ENCODE measurements around the gene CACNA2D3.

The CACNA2D3 gene

GRCh38 chr3:54506603-54507002 lies 384.3 kb downstream of the CACNA2D3 start:
- no peak for DNase-seq

- no peak for DNase-seq
Observed at GRCh38 chr3:54507876-54508460, 385.6 kb downstream of the CACNA2D3 start.

DNA sequence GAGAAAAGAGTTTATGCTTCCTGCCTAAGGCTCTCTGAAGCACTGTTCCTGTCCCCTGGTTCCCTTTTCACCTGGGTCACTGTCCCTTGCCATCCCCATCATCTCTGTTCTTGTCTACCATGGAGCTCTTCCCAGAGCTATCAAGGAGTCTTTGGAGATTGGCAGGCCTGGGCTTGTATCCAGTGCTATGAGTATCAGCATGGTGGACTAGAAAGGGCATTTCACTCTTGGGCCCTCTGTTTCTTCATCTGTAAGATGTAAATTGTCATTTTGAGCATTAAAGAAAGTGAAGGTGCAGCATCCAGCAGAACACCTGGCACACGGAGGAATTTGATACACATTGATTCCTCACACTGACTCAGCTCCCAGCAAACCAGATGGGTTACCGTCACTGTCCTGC lies 388.2 kb downstream of the CACNA2D3 start:
- DNase-seq = no peak

DNA sequence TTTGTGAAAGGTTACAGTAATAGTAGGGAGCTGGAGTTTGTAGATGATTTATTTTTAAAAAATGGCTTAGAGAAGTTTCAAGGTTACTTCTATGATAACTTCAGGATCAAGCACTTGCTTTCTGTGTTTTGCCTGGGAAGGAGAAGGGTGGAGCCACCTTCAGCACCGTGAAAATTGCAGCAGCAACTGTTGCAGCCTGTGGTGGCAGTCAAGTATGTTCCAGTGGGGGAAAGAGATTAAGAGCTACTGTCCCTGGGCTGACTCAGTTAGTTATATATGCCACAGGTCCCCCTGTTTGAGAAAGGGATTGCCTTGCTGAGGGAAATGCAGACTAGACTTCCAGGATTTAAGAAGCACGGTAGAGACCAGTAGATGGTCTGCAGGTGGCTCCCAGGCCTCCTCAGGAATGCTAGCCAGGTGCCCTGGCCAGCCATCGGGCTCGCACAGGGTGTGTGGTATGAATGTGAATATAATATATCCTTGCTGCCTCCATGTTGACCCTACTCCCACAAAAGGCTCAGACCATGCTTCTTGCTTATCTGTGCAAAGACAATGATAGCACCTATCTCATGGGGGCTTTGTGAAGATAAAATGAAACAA lies 389.5 kb downstream of the CACNA2D3 start:
- DNase-seq = no peak

GRCh38 chr3:54514006-54514405 lies 391.7 kb downstream of the CACNA2D3 start:
- DNase-seq = no peak

DNA sequence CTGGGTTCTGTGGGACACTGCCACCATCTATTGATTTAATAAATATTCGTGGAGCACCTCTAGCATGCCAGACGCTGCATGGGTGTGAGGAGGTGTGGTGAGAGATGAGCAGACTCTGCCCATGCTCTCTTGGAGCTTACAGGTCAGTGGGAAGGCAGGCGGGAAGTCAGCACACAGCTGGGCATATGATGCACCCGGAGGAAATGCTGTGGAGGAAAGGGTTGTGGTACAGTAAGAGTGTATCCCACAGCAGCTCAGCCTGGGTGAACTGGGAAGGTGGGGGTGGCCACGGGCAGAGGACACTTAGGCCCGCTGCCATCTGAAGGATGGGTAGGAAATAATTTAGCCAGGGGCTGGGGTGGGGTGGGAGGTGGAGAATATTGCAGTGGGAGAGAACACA lies 392.1 kb downstream of the CACNA2D3 start:
- DNase-seq = no peak

DNA sequence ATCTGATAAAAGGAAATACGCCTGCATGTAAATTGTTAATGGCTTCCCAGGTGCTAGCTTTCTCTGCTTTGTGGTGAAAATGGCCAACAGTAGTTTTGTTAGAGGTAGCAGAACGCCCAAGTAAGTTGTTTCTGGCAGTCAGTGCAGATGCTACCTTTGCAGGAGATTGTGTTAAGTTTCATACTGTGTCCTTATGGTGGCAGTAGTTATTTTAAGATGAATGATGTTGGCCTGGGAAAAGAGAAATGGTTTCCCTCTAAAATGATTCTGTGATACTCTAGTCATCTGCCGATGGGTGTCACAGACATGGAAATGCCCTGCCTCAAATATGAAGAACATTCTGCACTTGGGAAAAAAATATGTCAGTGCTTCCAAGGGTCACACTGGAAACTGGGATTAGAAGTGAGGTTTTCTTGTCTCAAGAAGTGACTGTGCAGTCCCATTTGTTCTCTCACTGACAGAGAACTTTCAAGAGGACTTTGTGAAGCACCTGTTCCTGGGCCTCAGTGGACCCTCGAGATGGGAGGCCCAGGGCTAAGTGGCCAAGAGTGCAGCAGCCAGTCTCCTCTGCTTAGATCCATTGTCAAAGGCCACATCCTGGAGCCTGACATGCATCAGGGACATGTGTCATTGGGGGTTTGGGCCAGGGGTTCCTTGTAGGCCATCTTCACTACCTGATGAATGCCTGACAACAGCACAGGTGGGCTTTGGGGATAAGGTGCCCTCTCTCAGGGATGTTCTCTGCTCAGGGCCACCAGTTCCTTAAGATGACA lies 393.3 kb downstream of the CACNA2D3 start:
- no peak for DNase-seq

DNA sequence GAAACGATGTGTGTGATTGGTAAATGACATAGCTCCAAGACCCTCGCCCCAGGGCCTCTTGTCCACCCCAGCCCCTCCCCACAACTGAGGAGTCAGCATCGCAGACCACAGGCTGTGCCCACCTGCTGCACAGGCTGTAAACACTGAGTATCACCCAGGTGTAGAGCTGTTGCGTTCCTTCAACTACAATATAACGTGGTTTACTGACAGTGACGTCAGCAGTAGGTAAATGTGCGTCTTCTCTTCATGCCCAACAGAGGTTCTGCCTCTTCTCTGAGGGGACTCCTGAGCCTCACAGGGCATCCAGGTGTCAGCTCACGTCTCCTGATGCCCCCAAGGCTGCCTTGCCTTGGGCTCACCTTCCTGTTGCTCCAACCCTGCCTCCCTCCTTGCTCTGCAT lies 395.1 kb downstream of the CACNA2D3 start:
- no peak for DNase-seq

GRCh38 chr3:54518011-54518675 lies 395.8 kb downstream of the CACNA2D3 start:
- no peak for DNase-seq

DNA sequence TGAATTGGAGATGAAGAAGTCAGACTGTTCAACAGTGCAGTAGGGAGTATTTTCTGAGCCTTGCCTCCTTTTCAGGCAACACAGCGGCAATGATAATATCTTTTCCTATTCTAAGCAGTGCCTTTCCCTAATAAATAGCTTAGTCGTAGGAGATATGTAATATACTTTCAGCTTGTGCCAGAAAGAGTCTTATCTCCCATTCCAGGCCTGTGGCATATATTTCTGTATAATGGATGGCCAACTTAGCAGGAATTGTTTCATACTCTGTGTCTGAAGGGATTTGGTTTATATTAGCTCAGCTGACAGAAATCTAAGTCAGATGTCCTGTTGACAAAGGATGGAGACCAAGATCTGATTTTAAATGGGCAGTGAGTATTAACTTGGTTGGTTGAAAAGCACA lies 397.1 kb downstream of the CACNA2D3 start:
- DNase-seq = no peak

GRCh38 chr3:54520060-54520459 lies 397.7 kb downstream of the CACNA2D3 start:
- DNase-seq = no peak

DNA sequence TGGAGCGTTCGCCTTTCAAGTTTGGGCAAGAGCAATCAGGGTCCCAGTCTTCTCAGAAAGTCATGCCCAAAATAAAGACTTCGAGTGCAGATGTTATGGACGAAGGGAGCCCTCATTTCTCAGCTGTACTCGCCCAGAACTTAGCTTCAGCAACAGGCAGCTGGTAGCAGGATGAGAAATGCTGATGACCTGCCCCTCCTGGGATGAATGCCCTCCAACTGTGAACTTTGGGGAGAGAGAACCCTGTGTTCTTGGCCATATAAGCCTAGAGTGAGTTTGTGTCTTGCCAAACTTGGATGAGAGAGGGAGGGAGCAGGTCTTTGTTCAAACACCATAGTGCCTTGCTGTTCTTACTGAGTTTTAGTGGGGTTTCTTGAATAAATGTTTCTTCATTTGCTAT lies 405.2 kb downstream of the CACNA2D3 start:
- no peak for DNase-seq

DNA sequence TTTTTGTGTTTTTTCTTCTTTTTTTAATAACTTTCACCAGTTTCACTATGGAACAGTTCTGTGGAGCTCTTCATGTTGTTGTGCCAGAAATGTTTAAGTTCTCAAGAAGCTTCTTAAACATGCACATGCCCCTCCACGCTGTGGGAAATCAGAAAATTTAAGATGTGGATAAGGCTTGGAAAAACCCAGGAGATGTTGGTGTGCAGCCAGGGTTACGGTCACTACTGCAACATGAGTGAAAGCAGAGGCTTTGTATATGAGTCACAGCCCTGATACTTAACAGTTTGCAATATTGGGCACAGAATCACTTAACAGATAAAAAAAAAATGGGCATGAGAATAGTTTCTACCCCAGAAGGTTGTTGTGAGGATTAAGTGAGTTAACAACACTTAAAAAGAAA lies 405.6 kb downstream of the CACNA2D3 start:
- DNase-seq = no peak

- no peak for DNase-seq
Observed at GRCh38 chr3:54528668-54529067, 406.3 kb downstream of the CACNA2D3 start.

DNA sequence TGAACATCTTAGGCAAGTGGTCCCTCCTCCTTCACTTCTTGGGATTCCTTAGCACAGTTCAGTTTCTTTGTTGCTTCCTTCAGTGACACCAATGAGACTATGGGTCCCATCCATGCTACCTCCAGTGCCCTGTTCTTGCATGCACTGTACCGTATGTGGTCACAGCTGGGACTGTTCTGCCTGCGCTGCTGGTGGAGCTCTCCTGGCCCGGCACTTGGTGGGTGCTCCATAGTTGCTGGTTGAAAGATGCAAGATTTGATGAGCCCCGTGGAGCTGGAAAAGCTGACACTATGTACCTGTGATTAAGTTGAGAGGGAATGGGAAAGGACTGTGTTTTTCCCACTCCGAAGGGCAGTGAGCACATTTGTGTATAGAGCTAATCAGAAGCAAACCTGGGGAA lies 407.7 kb downstream of the CACNA2D3 start:
- no peak for DNase-seq

DNA sequence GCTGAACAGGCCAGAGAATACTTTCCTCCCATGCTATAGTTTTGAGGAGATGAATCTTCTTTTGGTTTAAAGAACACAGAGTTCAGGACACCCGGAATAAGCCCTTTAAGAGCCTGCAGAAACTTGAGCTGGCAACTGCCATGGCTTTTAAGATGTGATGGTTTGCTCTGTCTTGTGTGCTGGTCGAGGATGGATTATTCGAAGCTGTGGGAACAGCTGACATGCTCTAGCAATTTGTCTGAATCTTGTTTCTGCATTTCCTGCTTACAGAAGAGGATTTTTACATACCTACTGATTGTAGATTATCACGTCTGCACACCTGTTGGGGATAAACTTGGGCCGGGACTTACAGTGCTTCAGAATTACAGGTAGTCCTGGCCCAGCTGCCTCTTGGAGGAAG lies 408.6 kb downstream of the CACNA2D3 start:
- no peak for DNase-seq

DNA sequence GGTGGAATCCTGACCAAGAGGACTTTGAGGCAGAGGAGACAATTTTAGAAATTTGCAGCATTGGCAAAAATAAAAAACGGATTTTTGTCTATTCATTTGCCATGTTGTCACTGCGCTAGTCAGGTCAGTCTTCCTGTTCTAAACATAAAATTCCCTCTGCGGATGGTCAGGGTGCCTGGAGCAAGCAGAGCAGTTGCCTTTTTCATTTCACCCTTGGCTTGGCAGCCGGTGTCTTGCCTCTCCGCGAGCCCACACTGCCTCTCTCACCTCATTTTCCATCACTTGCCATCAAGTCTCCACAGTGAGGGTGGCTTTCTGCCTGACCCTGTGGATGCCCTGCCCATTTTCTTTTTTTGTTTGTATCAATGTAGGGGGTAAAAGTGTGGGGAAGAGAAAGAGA lies 409.4 kb downstream of the CACNA2D3 start:
- DNase-seq = no peak

DNA sequence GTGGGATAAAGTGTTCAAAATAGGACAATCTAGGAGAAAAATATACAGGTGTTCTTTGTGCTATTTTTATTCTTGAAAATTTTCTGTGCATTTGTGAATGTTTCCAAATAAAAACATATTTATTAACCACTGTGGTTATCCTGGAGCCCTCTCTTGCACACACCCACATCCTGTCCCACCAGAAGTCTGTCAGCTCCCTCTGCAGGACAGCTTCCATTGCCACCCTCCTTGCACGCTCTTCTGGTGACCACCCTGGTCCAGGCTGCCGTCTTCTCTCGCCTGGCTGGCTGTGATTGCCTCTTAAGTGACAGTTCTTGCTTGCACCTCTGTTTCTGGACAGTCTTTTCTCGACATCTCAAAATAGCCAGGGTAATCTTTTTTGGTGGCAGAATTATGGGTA lies 411.5 kb downstream of the CACNA2D3 start:
- DNase-seq = no peak

- DNase-seq = no peak
Observed at GRCh38 chr3:54535619-54536018, 413.3 kb downstream of the CACNA2D3 start.

DNA sequence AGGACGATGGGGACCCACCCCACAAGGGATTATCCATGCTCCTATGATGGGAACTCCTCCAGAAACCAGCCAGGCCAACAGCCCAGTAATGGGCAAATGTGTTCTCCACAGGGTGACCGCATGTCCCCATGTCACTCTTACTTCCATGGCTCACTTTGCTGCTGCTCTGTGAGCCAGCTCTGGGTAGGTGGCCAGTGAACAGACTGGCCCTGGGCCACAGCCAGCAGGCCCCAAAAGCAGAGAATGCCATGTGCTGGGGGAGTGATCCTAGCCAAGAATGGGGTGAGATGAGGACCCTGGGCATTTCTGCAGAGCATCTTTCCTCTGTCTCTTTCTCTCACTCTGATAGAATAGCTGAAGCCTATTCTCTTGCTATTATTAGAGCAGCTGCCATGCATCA lies 414.1 kb downstream of the CACNA2D3 start:
- no peak for DNase-seq

DNA sequence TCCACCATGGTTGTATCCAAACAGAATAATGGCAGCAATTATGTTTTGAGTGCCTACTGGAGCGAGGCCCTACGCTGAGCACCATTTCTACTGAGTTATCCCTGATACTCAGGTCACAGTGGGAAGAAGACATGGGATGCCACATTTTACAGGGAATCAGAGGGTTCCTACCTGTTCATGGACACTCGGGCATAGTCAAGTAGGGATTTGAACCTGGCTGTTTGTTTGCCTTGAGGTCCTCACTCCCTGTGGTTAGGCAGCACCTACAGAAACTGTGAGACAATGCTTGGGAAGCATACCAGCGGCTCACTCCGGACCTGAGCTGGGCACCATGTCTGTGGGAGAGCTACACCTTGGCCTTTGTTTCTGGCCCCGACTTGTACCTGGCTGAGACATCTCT lies 415.2 kb downstream of the CACNA2D3 start:
- no peak for DNase-seq

- DNase-seq = no peak
Observed at GRCh38 chr3:54538346-54538745, 416.0 kb downstream of the CACNA2D3 start.

GRCh38 chr3:54541369-54541768 lies 419.0 kb downstream of the CACNA2D3 start:
- no peak for DNase-seq

- DNase-seq = no peak
Observed at GRCh38 chr3:54543446-54543845, 421.1 kb downstream of the CACNA2D3 start.

Data from activated CD4-positive, CD25-positive, alpha-beta regulatory T cell (primary cell).